ENCODE results near the gene NOS1AP.

DNA sequence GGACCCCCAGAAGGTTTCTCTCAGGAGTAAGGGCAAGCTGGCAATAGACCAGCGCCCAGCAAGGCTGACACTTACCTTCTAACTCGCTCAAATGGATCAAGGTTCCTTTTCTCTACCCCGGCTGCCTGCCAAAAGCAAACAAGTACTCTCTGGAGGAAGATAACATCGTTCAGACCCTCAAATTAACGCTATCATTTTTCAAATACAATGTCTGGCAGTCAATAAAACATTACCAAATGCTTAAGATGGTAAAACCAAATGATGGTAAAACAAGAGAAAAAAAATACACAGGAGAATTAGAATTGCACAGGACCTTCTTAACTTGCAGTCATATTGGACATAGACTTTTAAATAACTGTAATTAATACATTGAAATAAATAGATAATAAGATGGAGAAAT is 159.1 kb downstream of the NOS1AP start:
- TF ChIP-seq CTCF (IDR thresholded peaks at IDR 0.05; ENCODE audit: extremely low read depth in 1 of 2, insufficient read depth in 1 of 2, low read depth in 1 of 2, low read length in 2 of 2) (no peak), MAX (IDR thresholded peaks at IDR 0.05; ENCODE audit: insufficient read depth, insufficient read length) (no peak)
